Liver (tissue), 3 donors: ENCODE data around the gene TMEM39B.

Source experiments
- CTCF ChIP-seq: fragments of 150-350 bp; IDR thresholded peaks from 2 replicates; pipeline ENCODE4 v1.5.1; 2017; ENCODE audit warnings: improper control_type of control experiment, low read depth, low read length; ENCODE audit not compliant: missing input control
- HNF4A ChIP-seq, 2 donors: conservative IDR thresholded peaks; 2 replicates each; pipeline ENCODE4 v1.6.1; 2016; ENCODE audit warnings: antibody characterized with exemption in 2 of 2, mild to moderate bottlenecking in 2 of 2
- MAX ChIP-seq: IDR thresholded peaks from 2 replicates; pipeline ENCODE4 v1.6.1; 2016; ENCODE audit warnings: antibody characterized with exemption
- NR2F2 ChIP-seq: IDR thresholded peaks from 2 replicates; pipeline ENCODE4 v1.6.1; 2016; ENCODE audit warnings: antibody characterized with exemption
- REST ChIP-seq: IDR thresholded peaks from 2 replicates; pipeline ENCODE4 v1.6.1; 2016; ENCODE audit warnings: antibody characterized with exemption, mild to moderate bottlenecking
- donor health status: healthy.
- donor health status: healthy.

GRCh38 chr1:32082022-32082421 lies 9.3 kb downstream of the TMEM39B start:
- no peak for TF ChIP-seq CTCF
- no peak for TF ChIP-seq HNF4A (conservative IDR thresholded peaks at IDR 0.05)
- TF ChIP-seq MAX = no peak
- TF ChIP-seq REST = no peak
- TF ChIP-seq NR2F2 = no peak
